Measurements from ENCODE around the gene ITGA7. TPM values are rescaled to one million over a fixed set of nuclear protein-coding genes. Genes with fewer than 3 reads are reported as not detected.

The ITGA7 gene
- total and polyA plus RNA-seq, 2 of the 8 experiments (the other 6 are each of a cell fraction or from before 2014, with no cell fraction given), result 57.6 to 86.1 TPM

DNA sequence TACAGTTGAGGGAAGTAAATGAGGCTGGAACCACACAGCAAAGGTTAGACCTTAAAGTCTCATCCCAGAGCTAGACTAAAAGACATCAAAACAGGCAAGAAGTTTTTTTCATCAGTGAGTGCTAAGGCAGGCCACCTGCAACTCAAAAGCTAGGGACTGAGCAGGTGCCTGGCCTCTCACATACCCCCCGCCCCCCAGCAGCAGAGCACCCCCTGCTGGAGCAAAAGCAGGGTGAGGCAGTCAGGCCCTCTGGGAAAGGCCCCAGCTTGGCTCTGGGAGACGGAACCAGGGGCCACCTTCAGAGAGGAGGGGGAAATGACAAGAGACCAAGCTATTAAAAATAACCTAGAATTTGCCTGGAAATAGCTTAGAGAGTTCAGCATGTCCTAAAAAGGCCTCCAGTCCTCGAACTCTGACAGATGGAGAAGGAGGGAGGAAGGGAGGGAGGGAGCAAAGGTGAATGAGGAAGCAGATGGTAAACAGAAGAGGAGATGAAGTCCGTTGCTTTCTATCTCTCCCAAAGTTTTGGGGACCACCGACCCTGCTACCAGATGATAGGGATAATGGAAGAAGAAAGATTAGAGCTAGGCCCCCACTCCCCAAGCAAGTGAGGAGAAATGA lies 1.8 kb downstream of the ITGA7 start (continued):
- TF ChIP-seq SP4 (IDR thresholded peaks at IDR 0.05; ENCODE audit: low read length) (no peak), SRF (IDR thresholded peaks at IDR 0.05; ENCODE audit: low read depth, low read length) (no peak), RAD21 (IDR thresholded peaks at IDR 0.05 in 1 of 2, conservative IDR thresholded peaks at IDR 0.05 in 1 of 2; ENCODE audit: low read depth in 2 of 2, low read length in 2 of 2) (peak; percentile 55 to 60), SAP30 (IDR thresholded peaks at IDR 0.05; ENCODE audit: insufficient read depth, insufficient replicate concordance, low read length) (no peak)
